Stimulated activated CD4-positive, alpha-beta T cell treated with anti-CD3 and anti-CD28 coated beads, Interleukin-4, amount 100 ng/mL, for 1 hour (primary cell): Measurements from ENCODE around the gene CAPG.
A peak's percentile ranks its signal among the peaks of the same experiment; 100 is the strongest.
"Not testable (repeated sequence)": the region's sequence is repeated elsewhere in the genome, so short reads cannot be mapped to it uniquely, and the experiment has no call there.

Source experiments
- DNase-seq: peaks from one replicate; pipeline ENCODE4 v3.0.0-alpha.2; 2020

CAPG gene

GRCh38 chr2:85419009-85419675 is 9.0 kb upstream of the CAPG start:
- DNase-seq, result no peak

- DNase-seq, result peak; percentile 86
Measured at GRCh38 chr2:85418132-85419008, 8.2 kb upstream of the CAPG start, which contains the start of gene SH2D6. Gene SH2D6, plus strand, starts transcription at chr2:85418714. Its CDS starts 10,752 bp downstream, at chr2:85429466.

- DNase-seq, result no peak
Measured at GRCh38 chr2:85415980-85416650, 5.9 kb upstream of the CAPG start.

- DNase-seq, result no peak
Measured at GRCh38 chr2:85414761-85415553, 4.8 kb upstream of the CAPG start.

GRCh38 chr2:85414421-85414759 is 4.2 kb upstream of the CAPG start:
- DNase-seq, result not testable (repeated sequence)

GRCh38 chr2:85413592-85414420 is 3.6 kb upstream of the CAPG start:
- peak; percentile 58 for DNase-seq

GRCh38 chr2:85411405-85411748 is 1.2 kb upstream of the CAPG start:
- DNase-seq, result no peak

- DNase-seq, result no peak
Measured at GRCh38 chr2:85410584-85411404, 628 bp upstream of the CAPG start.

- peak; percentile 48 for DNase-seq
Measured at GRCh38 chr2:85405201-85406059, 4.7 kb downstream of the CAPG start.

- DNase-seq, result no peak
Measured at GRCh38 chr2:85401844-85402243, 8.3 kb downstream of the CAPG start.

- no peak for DNase-seq
Measured at GRCh38 chr2:85401464-85401805, 8.7 kb downstream of the CAPG start.

GRCh38 chr2:85400541-85401463 is 9.4 kb downstream of the CAPG start:
- DNase-seq, result no peak

GRCh38 chr2:85400023-85400422 is 10.1 kb downstream of the CAPG start:
- DNase-seq, result no peak

GRCh38 chr2:85399183-85399455 is 11.0 kb downstream of the CAPG start:
- DNase-seq, result no peak

- no peak for DNase-seq
Measured at GRCh38 chr2:85398426-85399182, 11.6 kb downstream of the CAPG start.

- DNase-seq, result no peak
Measured at GRCh38 chr2:85397925-85398331, 12.2 kb downstream of the CAPG start.

- DNase-seq, result no peak
Measured at GRCh38 chr2:85396531-85397470, 13.4 kb downstream of the CAPG start.
